ENCODE measurements around the gene MRPL37.

GRCh38 chr1:54171606-54172005, 28.4 kb upstream of the MRPL37 start:
- TF ChIP-seq, protein P1, sequence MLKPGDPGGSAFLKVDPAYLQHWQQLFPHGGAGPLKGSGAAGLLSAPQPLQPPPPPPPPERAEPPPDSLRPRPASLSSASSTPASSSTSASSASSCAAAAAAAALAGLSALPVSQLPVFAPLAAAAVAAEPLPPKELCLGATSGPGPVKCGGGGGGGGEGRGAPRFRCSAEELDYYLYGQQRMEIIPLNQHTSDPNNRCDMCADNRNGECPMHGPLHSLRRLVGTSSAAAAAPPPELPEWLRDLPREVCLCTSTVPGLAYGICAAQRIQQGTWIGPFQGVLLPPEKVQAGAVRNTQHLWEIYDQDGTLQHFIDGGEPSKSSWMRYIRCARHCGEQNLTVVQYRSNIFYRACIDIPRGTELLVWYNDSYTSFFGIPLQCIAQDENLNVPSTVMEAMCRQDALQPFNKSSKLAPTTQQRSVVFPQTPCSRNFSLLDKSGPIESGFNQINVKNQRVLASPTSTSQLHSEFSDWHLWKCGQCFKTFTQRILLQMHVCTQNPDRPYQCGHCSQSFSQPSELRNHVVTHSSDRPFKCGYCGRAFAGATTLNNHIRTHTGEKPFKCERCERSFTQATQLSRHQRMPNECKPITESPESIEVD (tag by site-specific recombination; IDR thresholded peaks at IDR 0.05): no peak
- TF ChIP-seq MYNN (tag by site-specific recombination; IDR thresholded peaks at IDR 0.05; ENCODE audit: borderline replicate concordance) (no peak), ZNF530 (tag by site-specific recombination; IDR thresholded peaks at IDR 0.05; ENCODE audit: low read depth) (no peak), ZNF121 (tag by site-specific recombination; IDR thresholded peaks at IDR 0.05) (no peak), ZFHX2 (tag by site-specific recombination; conservative IDR thresholded peaks at IDR 0.05) (no peak), ZNF211 (tag by site-specific recombination; IDR thresholded peaks at IDR 0.05; ENCODE audit: low read depth) (no peak), ZNF362 (tag by site-specific recombination; IDR thresholded peaks at IDR 0.05) (no peak), ZNF561 (tag by site-specific recombination; IDR thresholded peaks at IDR 0.05; ENCODE audit: borderline replicate concordance) (no peak), ZFP41 (tag by site-specific recombination; IDR thresholded peaks at IDR 0.05; ENCODE audit: borderline replicate concordance) (no peak), ZNF292 (tag by site-specific recombination; IDR thresholded peaks at IDR 0.05; ENCODE audit: borderline replicate concordance, low read depth) (no peak), ZSCAN5A (tag by site-specific recombination; IDR thresholded peaks at IDR 0.05) (no peak)
- TF ChIP-seq, protein P2, sequence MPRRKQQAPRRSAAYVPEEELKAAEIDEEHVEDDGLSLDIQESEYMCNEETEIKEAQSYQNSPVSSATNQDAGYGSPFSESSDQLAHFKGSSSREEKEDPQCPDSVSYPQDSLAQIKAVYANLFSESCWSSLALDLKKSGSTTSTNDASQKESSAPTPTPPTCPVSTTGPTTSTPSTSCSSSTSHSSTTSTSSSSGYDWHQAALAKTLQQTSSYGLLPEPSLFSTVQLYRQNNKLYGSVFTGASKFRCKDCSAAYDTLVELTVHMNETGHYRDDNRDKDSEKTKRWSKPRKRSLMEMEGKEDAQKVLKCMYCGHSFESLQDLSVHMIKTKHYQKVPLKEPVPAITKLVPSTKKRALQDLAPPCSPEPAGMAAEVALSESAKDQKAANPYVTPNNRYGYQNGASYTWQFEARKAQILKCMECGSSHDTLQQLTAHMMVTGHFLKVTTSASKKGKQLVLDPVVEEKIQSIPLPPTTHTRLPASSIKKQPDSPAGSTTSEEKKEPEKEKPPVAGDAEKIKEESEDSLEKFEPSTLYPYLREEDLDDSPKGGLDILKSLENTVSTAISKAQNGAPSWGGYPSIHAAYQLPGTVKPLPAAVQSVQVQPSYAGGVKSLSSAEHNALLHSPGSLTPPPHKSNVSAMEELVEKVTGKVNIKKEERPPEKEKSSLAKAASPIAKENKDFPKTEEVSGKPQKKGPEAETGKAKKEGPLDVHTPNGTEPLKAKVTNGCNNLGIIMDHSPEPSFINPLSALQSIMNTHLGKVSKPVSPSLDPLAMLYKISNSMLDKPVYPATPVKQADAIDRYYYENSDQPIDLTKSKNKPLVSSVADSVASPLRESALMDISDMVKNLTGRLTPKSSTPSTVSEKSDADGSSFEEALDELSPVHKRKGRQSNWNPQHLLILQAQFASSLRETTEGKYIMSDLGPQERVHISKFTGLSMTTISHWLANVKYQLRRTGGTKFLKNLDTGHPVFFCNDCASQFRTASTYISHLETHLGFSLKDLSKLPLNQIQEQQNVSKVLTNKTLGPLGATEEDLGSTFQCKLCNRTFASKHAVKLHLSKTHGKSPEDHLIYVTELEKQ (tag by site-specific recombination; IDR thresholded peaks at IDR 0.05; ENCODE audit: borderline replicate concordance): no peak
- TF ChIP-seq, protein P3, sequence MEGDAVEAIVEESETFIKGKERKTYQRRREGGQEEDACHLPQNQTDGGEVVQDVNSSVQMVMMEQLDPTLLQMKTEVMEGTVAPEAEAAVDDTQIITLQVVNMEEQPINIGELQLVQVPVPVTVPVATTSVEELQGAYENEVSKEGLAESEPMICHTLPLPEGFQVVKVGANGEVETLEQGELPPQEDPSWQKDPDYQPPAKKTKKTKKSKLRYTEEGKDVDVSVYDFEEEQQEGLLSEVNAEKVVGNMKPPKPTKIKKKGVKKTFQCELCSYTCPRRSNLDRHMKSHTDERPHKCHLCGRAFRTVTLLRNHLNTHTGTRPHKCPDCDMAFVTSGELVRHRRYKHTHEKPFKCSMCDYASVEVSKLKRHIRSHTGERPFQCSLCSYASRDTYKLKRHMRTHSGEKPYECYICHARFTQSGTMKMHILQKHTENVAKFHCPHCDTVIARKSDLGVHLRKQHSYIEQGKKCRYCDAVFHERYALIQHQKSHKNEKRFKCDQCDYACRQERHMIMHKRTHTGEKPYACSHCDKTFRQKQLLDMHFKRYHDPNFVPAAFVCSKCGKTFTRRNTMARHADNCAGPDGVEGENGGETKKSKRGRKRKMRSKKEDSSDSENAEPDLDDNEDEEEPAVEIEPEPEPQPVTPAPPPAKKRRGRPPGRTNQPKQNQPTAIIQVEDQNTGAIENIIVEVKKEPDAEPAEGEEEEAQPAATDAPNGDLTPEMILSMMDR (tag by site-specific recombination; IDR thresholded peaks at IDR 0.05): no peak

All from HEK293 (cell line).